22Rv1 (cell line): Measurements from ENCODE around the gene FSTL3.
"Not testable (repeated sequence)": the region's sequence is repeated elsewhere in the genome, so short reads cannot be mapped to it uniquely, and the experiment has no call there.

ENCODE experiments used
- H3K27ac ChIP-seq: fragments of 450-650 bp; 2 replicates; pipeline ENCODE4 v1.5.1; 2017
- CTCF ChIP-seq: fragments of 450-650 bp; IDR thresholded peaks from 2 replicates; pipeline ENCODE4 v1.5.1; 2017; ENCODE audit warnings: mild to moderate bottlenecking
- ZFX ChIP-seq: fragments of 450-650 bp; IDR thresholded peaks from 2 replicates; pipeline ENCODE4 v1.6.1; 2017; ENCODE audit warnings: antibody characterized with exemption, borderline replicate concordance

Gene FSTL3

GRCh38 chr19:676339-677105, at the start of gene FSTL3:
FSTL3 (plus strand) TSS chr19:676392; CDS start chr19:676424, 32 bp downstream.
- H3K27ac ChIP-seq = peak within 1 kb of the TSS; percentile 84
- no peak for TF ChIP-seq CTCF
- TF ChIP-seq ZFX = no peak

- H3K27ac ChIP-seq = not testable (repeated sequence)
Measured at GRCh38 chr19:626566-626965, 49.6 kb upstream of the FSTL3 start.

- no peak overlapping the region for H3K27ac ChIP-seq
- peak; percentile 42 for TF ChIP-seq CTCF
- no peak for TF ChIP-seq ZFX
Measured at GRCh38 chr19:628168-628567, 48.0 kb upstream of the FSTL3 start.

GRCh38 chr19:629515-629914, 46.7 kb upstream of the FSTL3 start:
- H3K27ac ChIP-seq = not testable (repeated sequence)

- H3K27ac ChIP-seq = no peak overlapping the region
- TF ChIP-seq CTCF (no peak), ZFX (no peak)
Measured at GRCh38 chr19:629961-630714, 46.1 kb upstream of the FSTL3 start.

GRCh38 chr19:632579-633067, 43.6 kb upstream of the FSTL3 start:
- peak overlapping the region; percentile 79 for H3K27ac ChIP-seq
- TF ChIP-seq CTCF = no peak
- no peak for TF ChIP-seq ZFX

- peak within 1 kb of the TSS; percentile 79 for H3K27ac ChIP-seq
- TF ChIP-seq ZFX = no peak
- TF ChIP-seq CTCF = no peak
Measured at GRCh38 chr19:633068-633785, 43.0 kb upstream of the FSTL3 start, which contains the start of gene POLRMT. POLRMT (minus strand) TSS chr19:633537; CDS start chr19:633512, 25 bp downstream.
